Measurements from ENCODE around the gene IL3.

Gene IL3

GRCh38 chr5:132024789-132025402, 35.6 kb upstream of the IL3 start:
- no peak for TF ChIP-seq POU2F2 (IDR thresholded peaks at IDR 0.05; ENCODE audit: low read depth, low read length)
- no peak for TF ChIP-seq TAF1 (IDR thresholded peaks at IDR 0.05; ENCODE audit: low read depth, low read length)
- TF ChIP-seq SPI1 (IDR thresholded peaks at IDR 0.05; ENCODE audit: low read depth, low read length) = no peak
- TF ChIP-seq POLR2A (IDR thresholded peaks at IDR 0.05; ENCODE audit: low read depth, low read length) = no peak
- TF ChIP-seq PAX5 (IDR thresholded peaks at IDR 0.05; ENCODE audit: insufficient read depth, low read length, severe bottlenecking) = no peak
- no peak for TF ChIP-seq POLR2AphosphoS5 (IDR thresholded peaks at IDR 0.05; ENCODE audit: low read depth, low read length)
- DNase-seq (ENCODE audit: insufficient read length, low spot score) (no peak), FAIRE-seq (no peak)

DNA sequence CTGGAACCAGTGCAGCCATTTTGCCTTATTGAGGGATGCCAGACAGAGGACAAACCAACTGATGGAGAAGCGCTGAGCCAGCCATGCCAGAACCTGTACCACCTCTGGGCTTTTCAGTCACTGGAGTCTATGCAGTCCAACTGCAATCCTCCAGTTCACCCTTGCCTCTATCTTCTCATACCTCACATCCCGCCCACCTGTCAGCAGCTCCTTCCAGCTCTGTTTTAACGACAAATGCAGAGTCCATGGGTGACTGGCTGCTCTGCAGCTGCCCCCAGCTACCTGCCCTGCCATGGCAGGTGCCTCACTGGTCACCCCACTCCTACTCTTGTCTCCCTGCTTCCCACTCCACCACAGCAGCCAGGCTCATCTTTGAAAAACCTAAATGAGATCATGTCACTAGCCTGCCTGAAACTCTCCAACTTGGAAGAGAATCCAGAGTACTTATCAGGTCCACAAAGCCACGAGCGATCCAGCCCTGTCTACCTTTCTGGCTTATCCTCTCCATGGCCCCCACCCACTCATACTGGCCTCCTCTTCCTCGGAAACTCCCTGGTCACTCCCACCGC, 35.0 kb upstream of the IL3 start:
- no peak for TF ChIP-seq POLR2A (IDR thresholded peaks at IDR 0.05; ENCODE audit: low read depth, low read length)
- no peak for TF ChIP-seq TAF1 (IDR thresholded peaks at IDR 0.05; ENCODE audit: low read depth, low read length)
- TF ChIP-seq PAX5 (IDR thresholded peaks at IDR 0.05; ENCODE audit: insufficient read depth, low read length, severe bottlenecking) = no peak
- TF ChIP-seq SPI1 (IDR thresholded peaks at IDR 0.05; ENCODE audit: low read depth, low read length) = no peak
- TF ChIP-seq POU2F2 (IDR thresholded peaks at IDR 0.05; ENCODE audit: low read depth, low read length) = no peak
- no peak for TF ChIP-seq POLR2AphosphoS5 (IDR thresholded peaks at IDR 0.05; ENCODE audit: low read depth, low read length)
- no peak for FAIRE-seq
- DNase-seq (ENCODE audit: insufficient read length, low spot score) = no peak

DNA sequence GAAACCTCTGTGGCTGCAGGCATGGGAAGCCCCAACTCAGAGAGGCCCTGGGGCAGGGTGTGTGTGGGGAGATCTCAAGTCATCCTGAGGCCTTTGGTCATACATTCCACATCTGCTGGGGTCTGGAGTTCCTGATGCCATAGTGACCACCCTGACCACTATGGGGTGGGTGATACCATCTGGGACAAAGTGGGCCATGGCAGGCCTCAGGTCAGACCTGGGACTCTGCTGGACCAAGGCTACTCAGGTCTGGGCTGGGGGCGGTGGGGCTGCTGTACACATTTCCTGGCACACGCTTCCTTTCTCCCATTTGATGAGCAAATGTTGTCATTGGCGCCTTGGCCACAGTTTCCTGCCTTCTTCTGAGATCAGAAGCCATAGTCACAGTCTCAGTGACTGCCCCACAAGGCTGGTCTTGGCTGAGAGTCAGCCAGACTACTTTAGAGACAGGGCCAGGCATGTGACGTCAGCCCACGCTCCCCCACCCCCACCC, 33.9 kb upstream of the IL3 start:
- TF ChIP-seq SPI1 (IDR thresholded peaks at IDR 0.05; ENCODE audit: low read depth, low read length) (no peak), TAF1 (IDR thresholded peaks at IDR 0.05; ENCODE audit: low read depth, low read length) (no peak), PAX5 (IDR thresholded peaks at IDR 0.05; ENCODE audit: insufficient read depth, low read length, severe bottlenecking) (no peak), POLR2AphosphoS5 (IDR thresholded peaks at IDR 0.05; ENCODE audit: low read depth, low read length) (no peak), POU2F2 (IDR thresholded peaks at IDR 0.05; ENCODE audit: low read depth, low read length) (no peak), POLR2A (IDR thresholded peaks at IDR 0.05; ENCODE audit: low read depth, low read length) (no peak)
- FAIRE-seq (no peak), DNase-seq (ENCODE audit: insufficient read length, low spot score) (no peak)

DNA sequence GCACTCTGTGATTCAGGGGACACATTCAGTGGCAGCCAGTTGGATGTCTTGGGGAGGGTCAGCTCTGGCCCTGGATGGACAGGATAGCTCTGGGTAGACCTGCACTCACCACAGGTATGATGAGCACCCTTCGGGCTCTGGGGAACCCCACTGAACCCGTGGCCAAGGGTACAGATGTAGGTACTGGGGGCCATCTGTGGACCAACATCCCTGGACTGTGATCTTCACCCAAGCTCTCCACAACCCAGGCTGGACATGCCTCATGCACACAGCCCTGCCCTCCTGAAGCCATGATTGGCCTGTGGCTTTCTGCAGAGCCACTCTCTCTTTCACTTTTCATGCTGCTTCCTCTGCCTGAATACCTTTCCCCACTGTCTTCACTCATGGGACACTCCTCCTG, 33.4 kb upstream of the IL3 start:
- TF ChIP-seq TAF1 (IDR thresholded peaks at IDR 0.05; ENCODE audit: low read depth, low read length) (no peak), POLR2AphosphoS5 (IDR thresholded peaks at IDR 0.05; ENCODE audit: low read depth, low read length) (no peak)
- DNase-seq (ENCODE audit: insufficient read length, low spot score) (no peak), FAIRE-seq (no peak)

- TF ChIP-seq TAF1 (IDR thresholded peaks at IDR 0.05; ENCODE audit: low read depth, low read length) = no peak
- no peak for TF ChIP-seq POLR2A (IDR thresholded peaks at IDR 0.05; ENCODE audit: low read depth, low read length)
- no peak for TF ChIP-seq POU2F2 (IDR thresholded peaks at IDR 0.05; ENCODE audit: low read depth, low read length)
- no peak for TF ChIP-seq SPI1 (IDR thresholded peaks at IDR 0.05; ENCODE audit: low read depth, low read length)
- TF ChIP-seq PAX5 (IDR thresholded peaks at IDR 0.05; ENCODE audit: insufficient read depth, low read length, severe bottlenecking) = no peak
- no peak for TF ChIP-seq POLR2AphosphoS5 (IDR thresholded peaks at IDR 0.05; ENCODE audit: low read depth, low read length)
- DNase-seq (ENCODE audit: insufficient read length, low spot score) = no peak
- no peak for FAIRE-seq
Measured at GRCh38 chr5:132029609-132030330, 30.7 kb upstream of the IL3 start.

DNA sequence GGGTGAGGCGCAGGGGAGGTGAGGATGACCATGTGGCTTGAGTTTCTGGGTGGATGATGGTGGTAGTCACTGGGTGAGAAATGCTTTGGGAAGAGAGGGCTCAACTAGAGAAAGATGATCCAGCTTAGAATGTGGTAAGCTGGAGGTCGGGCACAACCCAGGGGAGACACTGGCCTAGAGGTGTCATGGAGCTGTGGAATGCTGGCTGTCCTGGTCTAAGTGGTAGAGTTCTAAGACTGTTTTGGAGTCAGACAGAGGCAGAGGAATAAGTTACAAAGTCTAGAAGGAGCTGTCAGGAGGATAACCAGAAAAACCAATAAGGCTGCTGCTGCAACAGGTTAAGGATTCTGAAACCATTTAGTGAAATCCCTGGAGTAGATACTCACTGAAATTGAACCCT, 29.8 kb upstream of the IL3 start:
- no peak for DNase-seq (ENCODE audit: insufficient read length, low spot score)
- TF ChIP-seq POLR2A (IDR thresholded peaks at IDR 0.05; ENCODE audit: low read depth, low read length) = no peak
- TF ChIP-seq PAX5 (IDR thresholded peaks at IDR 0.05; ENCODE audit: insufficient read depth, low read length, severe bottlenecking) = no peak
- no peak for TF ChIP-seq POLR2AphosphoS5 (IDR thresholded peaks at IDR 0.05; ENCODE audit: low read depth, low read length)
- TF ChIP-seq SPI1 (IDR thresholded peaks at IDR 0.05; ENCODE audit: low read depth, low read length) = no peak
- no peak for FAIRE-seq

GRCh38 chr5:132032196-132032595, 28.3 kb upstream of the IL3 start:
- no peak for FAIRE-seq
- no peak for DNase-seq (ENCODE audit: insufficient read length, low spot score)

DNA sequence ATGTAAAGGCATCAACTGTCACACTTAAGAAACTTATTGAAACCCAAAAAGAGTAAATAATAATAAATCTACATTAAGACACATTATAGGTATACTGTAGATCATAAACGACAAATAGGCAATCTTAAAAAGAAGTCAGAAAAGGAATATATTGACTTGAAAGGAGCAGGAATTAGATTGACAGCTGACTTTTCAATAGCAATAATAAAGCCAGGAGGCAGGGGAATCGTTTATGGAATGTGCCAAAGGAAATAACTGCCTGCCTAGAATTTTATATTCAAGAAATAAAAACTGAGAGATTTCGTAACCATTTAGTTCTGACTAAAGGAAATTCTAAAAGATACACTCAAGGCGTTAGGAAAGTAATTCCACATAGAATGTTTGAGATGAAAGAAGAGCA, 27.3 kb upstream of the IL3 start:
- no peak for FAIRE-seq
- no peak for DNase-seq (ENCODE audit: insufficient read length, low spot score)
- TF ChIP-seq POU2F2 (IDR thresholded peaks at IDR 0.05; ENCODE audit: low read depth, low read length) = no peak
- no peak for TF ChIP-seq POLR2AphosphoS5 (IDR thresholded peaks at IDR 0.05; ENCODE audit: low read depth, low read length)
- TF ChIP-seq POLR2A (IDR thresholded peaks at IDR 0.05; ENCODE audit: low read depth, low read length) = no peak
- no peak for TF ChIP-seq TAF1 (IDR thresholded peaks at IDR 0.05; ENCODE audit: low read depth, low read length)
- no peak for TF ChIP-seq PAX5 (IDR thresholded peaks at IDR 0.05; ENCODE audit: insufficient read depth, low read length, severe bottlenecking)
- TF ChIP-seq SPI1 (IDR thresholded peaks at IDR 0.05; ENCODE audit: low read depth, low read length) = no peak

More at GRCh38 chr5:132032196-132032595, 28.3 kb upstream of the IL3 start:
- TF ChIP-seq POU2F2 (IDR thresholded peaks at IDR 0.05; ENCODE audit: low read depth, low read length) = no peak
- TF ChIP-seq TAF1 (IDR thresholded peaks at IDR 0.05; ENCODE audit: low read depth, low read length) = no peak
- TF ChIP-seq PAX5 (IDR thresholded peaks at IDR 0.05; ENCODE audit: insufficient read depth, low read length, severe bottlenecking) = no peak
- no peak for TF ChIP-seq POLR2AphosphoS5 (IDR thresholded peaks at IDR 0.05; ENCODE audit: low read depth, low read length)
- TF ChIP-seq POLR2A (IDR thresholded peaks at IDR 0.05; ENCODE audit: low read depth, low read length) = no peak
- TF ChIP-seq SPI1 (IDR thresholded peaks at IDR 0.05; ENCODE audit: low read depth, low read length) = no peak

- FAIRE-seq = no peak
Measured at GRCh38 chr5:132037353-132037752, 23.1 kb upstream of the IL3 start.

More at GRCh38 chr5:132037353-132037752, 23.1 kb upstream of the IL3 start:
- no peak for DNase-seq (ENCODE audit: insufficient read length, low spot score)
- TF ChIP-seq POLR2AphosphoS5 (IDR thresholded peaks at IDR 0.05; ENCODE audit: low read depth, low read length) (no peak), PAX5 (IDR thresholded peaks at IDR 0.05; ENCODE audit: insufficient read depth, low read length, severe bottlenecking) (no peak), TAF1 (IDR thresholded peaks at IDR 0.05; ENCODE audit: low read depth, low read length) (no peak), SPI1 (IDR thresholded peaks at IDR 0.05; ENCODE audit: low read depth, low read length) (no peak), POU2F2 (IDR thresholded peaks at IDR 0.05; ENCODE audit: low read depth, low read length) (no peak), POLR2A (IDR thresholded peaks at IDR 0.05; ENCODE audit: low read depth, low read length) (no peak)

All from GM12891 (cell line).